GM21717 (cell line): ENCODE measurements around the gene GDAP1L1.
"Not testable (repeated sequence)": the region's sequence is repeated elsewhere in the genome, so short reads cannot be mapped to it uniquely, and the experiment has no call there.

Source experiments
- ATAC-seq: cut with Tn5 transposase; IDR thresholded peaks from one replicate; pipeline ENCODE4 v1.9.1; 2021; ENCODE audit warnings: mild to moderate bottlenecking, moderate library complexity; ENCODE audit not compliant: unreplicated experiment

The GDAP1L1 gene

DNA sequence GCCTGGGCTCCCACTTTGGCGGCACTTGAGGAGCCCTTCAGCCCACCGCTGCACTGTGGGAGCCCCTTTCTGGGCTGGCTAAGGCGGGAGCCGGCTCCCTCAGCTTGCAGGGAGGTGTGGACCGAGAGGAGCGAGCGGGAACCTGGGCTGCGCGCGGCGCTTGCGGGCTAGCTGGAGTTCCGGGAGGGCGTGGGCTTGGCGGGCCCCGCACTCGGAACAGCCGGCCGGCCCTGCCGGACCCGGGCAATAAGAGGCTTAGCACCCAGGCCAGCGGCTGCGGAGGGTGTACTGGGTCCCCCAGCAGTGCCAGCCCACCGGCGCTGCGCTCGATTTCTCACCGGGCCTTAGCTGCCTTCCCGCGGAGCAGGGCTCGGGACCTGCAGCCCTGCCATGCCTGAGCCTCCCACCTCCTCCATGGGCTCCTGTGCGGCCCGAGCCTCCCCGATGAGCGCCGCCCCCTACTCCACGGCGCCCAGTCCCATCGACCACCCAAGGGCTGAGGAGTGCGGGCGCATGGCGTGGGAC, 52.0 kb downstream of the GDAP1L1 start:
- ATAC-seq: not testable (repeated sequence)

- ATAC-seq: no peak
Measured at GRCh38 chr20:44301285-44301684, 54.2 kb downstream of the GDAP1L1 start.

DNA sequence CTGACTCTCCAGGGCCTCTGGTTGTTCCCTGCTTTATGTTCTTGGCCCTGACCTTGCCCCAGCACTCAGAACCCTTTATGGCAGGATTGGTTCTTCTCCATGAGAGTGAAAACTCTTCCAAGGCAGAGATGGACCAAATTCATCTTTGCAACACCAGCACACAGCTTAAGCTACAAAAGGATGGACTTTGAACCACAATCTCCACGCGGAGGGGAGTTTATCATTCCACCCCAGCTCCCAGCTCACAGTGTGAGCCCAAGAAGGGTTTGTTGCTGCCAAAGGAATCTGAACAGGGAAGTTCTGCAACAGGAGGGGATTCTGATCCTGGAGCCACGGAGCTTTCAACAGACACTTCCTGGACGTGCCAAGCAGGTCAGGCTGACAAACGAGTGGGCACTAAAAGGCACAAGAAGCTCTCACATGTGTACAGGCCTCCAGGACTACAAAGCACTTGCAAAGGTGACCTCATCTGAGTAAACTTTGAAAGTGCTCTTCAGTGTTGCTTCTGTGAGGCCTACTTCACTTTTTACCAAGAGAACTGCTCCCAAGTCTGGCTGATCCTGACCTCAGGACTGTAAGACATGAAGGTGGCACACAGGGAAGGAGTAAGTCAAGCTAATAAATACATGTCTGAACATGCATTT, 55.0 kb downstream of the GDAP1L1 start:
- no peak for ATAC-seq

DNA sequence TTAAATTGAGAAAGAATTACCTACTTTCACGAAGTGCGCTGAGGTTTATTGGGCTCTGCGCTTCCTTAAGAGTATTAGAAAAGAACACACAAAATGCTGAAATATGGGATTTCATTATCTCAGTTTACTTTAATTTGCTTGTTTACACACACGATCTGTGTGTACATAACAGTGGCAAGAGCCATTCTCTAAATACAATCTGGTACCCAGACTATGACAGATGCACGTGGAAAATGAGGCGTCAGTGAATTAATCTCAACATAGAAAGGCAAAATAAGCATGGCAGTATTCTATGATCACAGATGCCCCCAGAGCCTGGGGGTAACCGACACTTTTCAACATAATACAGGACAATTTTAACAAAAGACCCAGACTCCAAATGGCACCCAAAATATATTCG, 55.6 kb downstream of the GDAP1L1 start:
- ATAC-seq: no peak

DNA sequence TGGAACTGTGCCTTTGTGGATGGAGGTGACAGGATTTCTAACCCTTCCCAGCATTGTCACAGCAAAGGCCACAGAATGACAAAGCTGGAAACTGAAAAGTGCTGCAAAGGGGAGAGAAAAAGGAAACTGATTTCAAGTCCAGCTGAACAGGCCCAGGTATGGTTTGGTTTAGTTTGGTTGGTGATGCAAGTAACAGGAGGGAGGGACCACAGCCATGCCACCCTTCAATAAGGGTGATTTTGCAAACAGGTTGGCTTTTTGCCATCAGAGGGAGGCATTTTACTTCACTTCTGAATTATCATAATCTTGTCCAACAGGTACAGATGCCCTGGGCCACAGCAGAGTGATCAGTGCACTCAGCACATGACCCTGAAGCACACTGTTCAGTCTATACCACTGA, 57.3 kb downstream of the GDAP1L1 start:
- ATAC-seq: no peak

- no peak for ATAC-seq
Measured at GRCh38 chr20:44306927-44307326, 59.8 kb downstream of the GDAP1L1 start.

- peak; percentile 8 for ATAC-seq
Measured at GRCh38 chr20:44309763-44310663, 62.9 kb downstream of the GDAP1L1 start.

- ATAC-seq: peak; percentile 75
Measured at GRCh38 chr20:44310664-44311639, 63.8 kb downstream of the GDAP1L1 start, which contains the start of gene FITM2. Gene FITM2, minus strand, starts transcription at chr20:44311202. Its CDS starts 54 bp downstream, at chr20:44311148.

- no peak for ATAC-seq
Measured at GRCh38 chr20:44314870-44315269, 67.8 kb downstream of the GDAP1L1 start.

DNA sequence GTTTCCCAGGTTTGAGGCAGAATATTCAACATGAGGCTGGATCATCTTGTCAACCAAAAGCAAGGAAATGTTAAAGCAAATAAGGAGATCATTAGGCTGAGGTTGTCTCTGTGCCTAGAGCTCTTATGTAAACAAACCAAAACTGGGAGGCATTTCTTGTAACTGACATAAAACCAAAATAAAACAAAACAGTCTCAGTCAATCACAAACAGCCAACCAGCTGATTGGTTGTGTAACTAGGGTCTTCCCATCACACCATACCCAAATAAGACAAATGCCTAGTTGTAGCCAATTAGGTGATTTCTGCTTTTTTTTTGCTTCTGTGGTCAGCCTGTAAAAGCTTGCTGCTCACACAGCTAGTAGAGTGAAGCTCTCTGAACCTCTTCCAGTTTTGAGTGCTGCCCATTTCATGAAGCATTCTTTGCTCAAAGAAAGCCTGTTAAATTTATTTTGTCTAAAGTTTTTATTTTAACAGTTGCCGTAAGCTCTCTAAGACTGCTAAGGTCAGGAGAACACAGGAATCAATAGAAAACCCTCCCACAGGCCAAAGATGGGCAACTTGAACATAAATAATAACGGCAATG, 72.8 kb downstream of the GDAP1L1 start:
- no peak for ATAC-seq

DNA sequence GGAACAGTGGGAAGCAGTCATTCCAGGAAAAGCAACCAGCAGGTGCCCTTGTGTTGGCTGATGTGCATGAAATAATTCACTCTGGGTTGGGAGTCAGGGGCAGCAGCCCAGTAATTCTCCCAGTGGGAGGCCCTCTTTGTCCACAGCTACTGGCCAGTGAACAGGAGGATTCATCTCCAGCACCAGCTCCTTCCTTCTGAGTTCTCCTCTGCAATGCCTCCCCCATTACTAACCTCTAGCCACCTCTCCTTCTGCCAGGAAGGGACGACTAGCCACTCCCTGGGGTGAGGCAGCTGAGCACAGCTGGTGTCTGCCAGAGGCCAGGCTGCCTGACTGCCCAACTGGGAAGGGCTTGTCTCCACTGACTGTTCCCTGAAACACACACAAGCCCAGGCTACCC, 77.2 kb downstream of the GDAP1L1 start:
- no peak for ATAC-seq

GRCh38 chr20:44326391-44327159, 79.5 kb downstream of the GDAP1L1 start:
- no peak for ATAC-seq

- not testable (repeated sequence) for ATAC-seq
Measured at GRCh38 chr20:44327748-44328147, 80.6 kb downstream of the GDAP1L1 start.

GRCh38 chr20:44328428-44328827, 81.3 kb downstream of the GDAP1L1 start:
- no peak for ATAC-seq
